GM21529 (cell line): ENCODE measurements around the gene RTN1.
"Not testable (repeated sequence)": the region's sequence is repeated elsewhere in the genome, so short reads cannot be mapped to it uniquely, and the experiment has no call there.

Source experiments
- ATAC-seq: cut with Tn5 transposase; IDR thresholded peaks from one replicate; pipeline ENCODE4 v1.9.1; 2021; ENCODE audit not compliant: unreplicated experiment

Gene RTN1

DNA sequence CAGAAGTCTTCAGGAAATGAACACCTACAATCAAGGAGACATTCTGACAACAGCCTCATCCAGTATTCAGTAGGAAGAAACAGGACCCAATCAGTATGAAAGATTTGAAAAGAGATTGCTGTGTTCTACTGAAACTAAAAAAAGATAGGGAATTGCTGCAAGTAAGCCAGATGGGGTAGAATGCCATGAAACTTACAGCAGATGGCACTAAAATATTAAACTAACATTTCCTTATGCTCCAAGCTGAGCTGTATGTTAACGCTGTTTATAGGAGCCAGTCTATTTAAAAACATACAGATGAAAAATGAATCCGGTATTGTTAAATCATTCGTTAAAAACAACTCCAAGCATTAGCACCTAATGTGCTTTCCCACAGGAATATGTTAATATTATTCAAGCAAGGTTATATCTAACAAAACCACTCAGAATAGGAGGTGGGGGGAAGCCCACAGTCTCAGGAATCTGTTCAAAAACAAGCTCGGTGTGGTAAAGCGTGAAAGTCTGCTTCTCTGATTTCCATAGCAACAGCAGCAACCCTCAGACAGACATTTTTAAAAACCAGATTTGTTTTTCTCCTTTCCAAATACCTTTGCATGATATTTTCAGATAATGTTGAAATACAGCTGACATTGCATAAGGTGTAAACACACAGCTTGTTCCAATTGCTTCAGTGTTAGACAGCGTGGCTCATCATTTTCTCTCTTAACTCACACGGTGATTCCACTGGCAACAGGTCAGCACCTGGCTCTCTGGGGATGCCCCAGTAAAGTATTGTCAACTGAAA lies 162.6 kb downstream of the RTN1 start:
- no peak for ATAC-seq

DNA sequence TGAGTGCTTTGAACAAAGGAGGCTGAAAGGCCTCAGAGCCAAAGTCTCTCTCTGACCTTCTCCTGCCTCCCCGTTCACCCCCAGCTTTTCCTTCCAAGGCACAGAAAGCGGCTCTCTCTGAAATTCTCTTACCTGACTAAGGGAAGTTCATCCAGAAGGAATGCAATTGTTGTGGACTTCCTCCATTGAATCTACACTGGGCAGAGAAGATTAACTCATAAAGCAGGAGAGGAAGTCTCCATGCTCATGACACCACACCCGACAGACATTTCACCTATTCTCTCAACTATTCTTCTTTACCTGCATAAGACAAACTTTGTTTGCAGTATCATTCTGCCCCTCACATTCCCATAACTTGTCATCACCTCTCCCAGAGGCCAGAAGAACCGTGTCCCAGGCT lies 164.7 kb downstream of the RTN1 start:
- no peak for ATAC-seq

DNA sequence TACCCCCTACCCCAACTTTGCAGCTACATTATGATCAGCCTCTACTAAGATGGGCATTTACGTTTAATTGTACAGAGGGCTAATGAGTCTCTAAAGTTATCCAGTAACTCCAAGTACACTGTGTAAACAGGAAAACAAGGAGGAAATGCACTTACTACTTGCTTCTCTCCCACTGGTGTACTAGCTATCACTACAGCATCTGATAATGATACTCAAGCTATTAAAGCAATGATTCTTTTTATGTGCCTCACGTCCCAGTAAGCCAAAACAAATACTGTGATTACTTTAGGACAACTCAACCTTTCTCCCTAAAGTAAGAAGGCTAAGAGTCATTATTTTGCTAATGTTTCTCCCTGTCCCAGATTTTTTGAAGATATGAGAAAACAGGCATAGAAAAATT lies 165.3 kb downstream of the RTN1 start:
- no peak for ATAC-seq

DNA sequence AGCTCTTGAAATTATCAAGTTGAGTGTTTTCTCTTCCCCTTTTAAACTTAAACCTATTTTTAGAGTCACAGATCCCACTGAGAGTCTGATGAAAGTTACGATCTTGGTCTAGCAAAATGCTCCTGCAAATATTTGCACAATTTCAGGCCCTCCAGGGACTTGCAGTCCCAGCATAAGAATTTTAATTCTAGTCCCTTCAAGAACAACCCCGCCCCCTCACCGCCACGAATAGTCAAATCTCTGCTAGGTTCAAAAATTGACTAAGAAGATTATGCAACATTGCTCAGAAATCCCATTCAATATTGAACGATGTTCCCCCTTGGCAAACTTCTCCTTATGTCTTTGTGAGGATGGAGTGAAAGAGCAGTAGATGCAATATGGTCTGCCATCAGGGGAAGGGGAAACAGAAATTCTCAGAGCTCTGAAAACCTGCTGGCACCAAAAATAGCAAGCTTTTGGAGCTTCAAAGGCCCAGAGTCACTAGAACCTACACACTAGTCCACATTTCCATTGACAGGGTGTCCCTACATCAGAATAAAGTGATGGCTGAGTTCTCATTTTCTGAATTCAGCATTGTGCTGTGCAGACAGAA lies 166.4 kb downstream of the RTN1 start:
- no peak for ATAC-seq

DNA sequence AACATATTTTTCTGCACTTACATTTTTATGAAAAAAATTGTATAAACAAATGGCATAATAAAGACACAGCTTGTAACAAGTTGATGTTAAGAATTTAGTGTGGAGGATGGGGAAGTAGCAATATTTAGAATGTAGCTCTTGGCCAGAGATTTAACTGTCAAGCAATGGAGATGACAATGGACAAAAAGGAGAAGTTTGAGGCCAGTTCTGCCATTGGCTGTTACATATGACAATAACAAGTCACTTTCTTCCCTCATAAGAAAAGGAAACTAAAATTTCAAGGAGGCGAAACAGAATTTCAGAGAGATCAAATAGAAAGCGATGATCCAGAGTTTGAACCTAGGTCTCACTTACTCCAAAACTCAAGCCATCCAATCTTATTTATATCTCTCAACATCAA lies 171.1 kb downstream of the RTN1 start:
- ATAC-seq, result no peak

DNA sequence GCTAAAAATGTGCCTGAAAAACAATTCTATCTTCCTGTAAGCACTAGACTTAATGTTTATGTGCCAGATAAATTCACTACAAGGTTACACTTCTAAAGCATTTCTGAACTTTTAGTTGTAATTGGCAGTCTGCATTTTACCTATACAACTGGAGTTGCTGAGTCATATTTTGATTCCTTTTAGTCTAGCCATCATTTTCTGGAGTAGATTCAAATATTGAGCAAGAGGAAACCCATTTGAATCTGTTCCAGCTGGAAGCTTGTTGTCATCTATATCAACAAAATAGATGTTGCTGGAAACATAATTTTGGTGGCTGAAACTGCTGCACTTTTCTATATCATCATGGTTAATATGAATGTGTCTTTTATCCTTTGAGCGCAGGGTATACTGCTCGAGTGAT lies 171.8 kb downstream of the RTN1 start:
- ATAC-seq, result no peak

DNA sequence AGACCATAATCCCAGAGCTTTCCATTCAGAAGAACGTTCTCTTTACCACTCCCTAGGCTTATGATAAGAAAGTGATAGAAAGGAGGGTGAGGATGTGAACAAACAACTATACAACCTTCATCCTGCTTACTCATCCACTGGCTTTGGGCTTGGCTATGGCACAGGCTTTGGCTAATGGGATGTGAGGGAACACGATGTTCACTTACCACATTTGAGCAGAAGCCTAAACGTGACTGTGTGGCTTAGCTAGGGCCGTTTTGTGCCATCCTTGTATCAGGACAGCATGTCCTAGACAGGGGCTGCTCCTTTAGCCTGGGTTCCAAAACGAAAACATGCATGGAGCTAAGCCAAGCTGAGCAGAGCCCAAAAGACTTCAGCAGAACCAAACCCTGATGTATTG lies 175.4 kb downstream of the RTN1 start:
- ATAC-seq, result no peak

DNA sequence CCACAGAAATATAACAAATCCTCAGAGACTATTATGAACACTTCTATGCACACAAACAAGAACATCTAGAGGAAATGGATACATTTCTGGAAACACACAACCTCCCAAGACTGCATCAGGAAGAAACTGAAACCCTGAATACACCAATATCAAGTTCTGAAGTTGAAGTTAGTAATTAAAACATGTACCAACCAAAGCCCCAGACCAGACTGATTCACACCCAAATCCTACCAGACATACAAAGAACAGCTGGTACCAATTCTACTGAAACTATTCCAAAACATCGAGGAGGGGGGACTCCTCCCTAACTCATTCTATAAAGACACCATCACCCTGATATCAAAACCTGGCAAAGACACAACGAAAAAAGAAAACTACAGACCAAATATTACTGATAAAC lies 179.3 kb downstream of the RTN1 start:
- ATAC-seq, result no peak

DNA sequence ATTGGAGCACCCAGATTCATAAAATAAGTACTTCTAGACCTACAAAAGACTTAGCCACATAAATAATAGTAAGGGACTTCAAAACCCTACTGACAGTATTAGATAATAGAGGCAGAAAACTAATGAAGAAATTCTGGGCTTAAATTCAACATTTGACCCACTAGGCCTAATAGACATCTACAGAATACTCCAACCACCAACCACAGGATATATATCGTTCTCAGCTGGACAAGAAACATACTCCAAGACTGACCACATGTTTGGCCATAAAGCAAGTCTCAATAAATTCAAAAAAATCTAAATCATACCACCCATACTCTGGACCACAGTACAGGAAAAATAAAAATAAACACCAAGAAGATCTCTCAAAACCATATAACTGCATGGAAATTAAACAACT lies 180.2 kb downstream of the RTN1 start:
- ATAC-seq, result no peak

DNA sequence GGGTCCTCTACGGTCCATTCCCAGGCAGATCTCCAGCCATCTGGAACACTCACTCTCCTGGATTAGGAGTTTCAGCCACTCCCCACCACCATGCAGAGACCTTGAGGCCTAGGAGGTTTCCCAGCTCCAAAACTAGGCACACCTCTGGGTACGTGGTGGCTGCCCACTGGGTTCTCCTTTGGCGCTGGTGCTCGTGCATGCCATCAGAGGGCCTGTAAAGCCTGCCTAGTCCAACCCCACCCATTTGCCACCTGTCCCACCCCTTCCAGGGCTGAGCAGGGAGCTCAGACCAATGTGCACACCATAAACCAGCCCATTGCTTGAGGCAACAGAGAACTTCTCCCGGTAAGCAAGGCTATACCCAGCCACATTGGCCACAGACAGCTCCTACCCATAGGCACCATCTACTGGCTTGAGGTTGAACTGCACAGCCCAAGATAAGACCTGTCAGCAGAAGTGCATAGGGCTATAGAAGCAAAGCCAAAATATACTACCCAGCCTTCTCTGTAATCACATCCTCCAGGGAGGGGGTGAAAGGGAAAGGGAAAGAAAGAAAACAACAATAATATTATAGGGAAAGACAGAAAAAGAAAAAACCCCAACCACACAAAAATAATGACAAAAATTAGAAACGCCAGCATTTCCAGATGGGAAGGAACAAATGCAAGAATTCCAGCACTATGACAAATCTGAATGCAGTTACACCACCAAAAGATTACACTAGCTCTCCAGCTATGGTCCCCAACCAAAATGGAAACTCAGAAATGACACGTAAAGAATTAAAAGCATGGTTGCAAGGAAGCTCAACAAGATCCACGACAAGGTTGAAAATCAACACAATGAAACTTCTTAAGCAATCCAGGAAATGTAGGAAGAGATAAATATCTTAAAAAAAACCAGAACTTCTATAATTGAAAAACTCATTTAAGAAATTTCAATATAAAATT lies 182.1 kb downstream of the RTN1 start:
- peak; percentile 99 for ATAC-seq

DNA sequence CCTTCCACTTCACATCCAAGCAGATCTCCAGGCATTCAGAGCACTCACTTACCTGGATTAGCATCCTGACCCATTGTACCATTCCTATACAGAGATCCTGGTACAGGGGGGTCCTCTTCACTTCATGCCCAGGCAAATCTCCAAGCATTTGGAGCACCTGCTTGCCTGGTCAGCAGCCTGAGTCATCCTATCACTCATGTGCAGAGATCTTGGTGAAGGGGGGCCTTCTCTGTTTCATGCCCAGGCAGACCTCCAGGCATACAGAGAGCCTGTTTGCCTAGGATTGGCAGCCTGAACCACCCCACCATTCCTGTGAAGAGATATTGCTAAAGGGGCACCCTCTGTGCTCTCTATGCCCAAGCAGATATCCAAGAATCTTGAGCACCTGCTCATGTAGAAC lies 182.9 kb downstream of the RTN1 start:
- ATAC-seq, result no peak

DNA sequence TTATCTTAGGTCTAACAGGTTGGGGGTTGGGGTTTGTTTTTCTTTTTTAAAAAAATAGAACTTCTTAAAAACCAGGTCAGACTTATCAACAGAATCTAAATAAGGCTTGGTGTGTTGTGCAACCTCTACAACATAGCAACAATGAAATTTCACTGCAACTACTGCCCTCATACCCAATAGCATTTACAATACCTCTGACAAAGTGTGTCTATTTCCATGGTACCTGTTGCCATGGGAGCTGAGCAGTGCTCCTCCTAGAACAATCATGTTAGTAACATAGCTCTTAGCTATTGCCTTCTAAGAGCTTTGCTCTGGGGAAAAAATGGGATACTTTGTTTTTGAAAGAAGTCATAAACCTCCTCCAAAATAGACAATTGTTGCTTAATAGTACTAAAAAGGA lies 190.7 kb downstream of the RTN1 start:
- ATAC-seq, result no peak

DNA sequence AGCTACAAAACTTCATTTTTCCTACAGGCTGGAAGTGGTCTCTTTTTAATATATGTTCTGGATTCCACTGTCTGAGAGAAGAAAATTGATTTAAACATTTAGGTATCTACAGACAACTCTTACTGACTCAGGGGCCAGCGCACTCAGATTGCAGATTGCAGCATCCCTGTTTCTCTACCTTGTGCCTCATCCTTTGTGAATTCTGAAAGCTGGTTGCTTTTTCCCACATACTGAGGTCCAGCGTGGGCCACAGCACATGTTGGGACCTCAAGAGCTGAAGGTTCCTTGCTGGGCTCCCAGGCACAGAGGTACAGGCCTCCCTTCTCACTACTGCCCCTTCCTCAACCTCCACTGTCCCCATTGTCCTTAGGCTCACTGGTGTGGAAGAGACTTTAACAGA lies 192.2 kb downstream of the RTN1 start:
- no peak for ATAC-seq

DNA sequence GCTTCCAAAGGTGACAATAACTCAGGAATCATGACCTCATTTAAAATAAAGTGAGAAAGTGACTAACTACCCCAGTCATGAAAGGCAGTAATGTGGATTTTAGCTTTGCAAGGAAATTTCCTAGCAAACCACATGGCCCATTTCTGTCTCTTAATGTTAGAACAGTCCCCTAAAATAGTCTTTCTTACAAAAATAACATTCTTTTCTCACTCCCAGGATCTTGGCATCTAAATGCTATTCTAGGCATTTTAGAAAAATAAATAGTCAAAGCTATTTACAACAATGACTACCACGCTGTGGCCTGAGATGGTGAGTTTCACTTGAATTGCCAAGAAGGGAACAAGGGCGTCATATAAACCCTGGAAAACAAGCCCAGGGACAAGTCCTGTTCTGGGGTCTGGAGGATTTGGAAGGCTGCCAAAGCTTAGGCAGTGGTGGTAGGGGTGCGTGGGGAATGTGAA lies 192.8 kb downstream of the RTN1 start:
- ATAC-seq, result no peak

DNA sequence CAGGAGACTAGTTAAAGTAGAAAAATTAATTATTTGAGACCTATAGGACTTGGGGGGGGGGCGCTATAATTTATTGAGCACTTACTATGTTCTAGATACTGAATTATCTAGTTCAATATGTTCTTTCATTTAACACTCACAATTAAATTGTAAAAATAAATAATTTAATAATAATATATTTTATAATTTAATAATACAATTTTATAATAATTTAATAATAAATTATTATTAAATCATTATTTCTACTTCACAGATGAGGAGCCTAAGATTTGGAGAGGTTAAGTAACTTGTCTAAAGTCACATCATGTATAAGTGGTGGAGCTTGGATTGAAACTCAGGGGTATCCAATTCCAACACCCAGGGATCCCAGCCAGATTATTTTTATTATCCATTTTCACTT lies 195.2 kb downstream of the RTN1 start:
- ATAC-seq, result no peak

DNA sequence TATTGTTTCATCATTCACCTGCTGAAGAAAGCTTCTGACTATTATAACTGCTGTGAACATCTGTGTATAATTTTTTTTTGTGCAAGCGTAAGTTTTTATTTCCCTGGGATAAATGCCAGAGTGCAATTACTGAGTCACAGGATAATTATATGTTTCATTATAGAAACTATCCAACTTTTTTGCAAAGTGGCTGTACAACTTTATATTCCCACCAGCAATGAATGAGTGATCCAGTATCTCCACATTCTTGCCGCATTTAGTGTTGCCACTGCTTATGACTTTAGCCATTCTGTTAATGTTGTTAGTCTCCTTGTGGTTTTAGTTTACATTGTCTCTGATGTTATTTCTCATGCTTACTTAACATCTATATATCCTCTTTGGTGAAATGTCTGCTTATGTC lies 205.8 kb downstream of the RTN1 start:
- ATAC-seq, result no peak

DNA sequence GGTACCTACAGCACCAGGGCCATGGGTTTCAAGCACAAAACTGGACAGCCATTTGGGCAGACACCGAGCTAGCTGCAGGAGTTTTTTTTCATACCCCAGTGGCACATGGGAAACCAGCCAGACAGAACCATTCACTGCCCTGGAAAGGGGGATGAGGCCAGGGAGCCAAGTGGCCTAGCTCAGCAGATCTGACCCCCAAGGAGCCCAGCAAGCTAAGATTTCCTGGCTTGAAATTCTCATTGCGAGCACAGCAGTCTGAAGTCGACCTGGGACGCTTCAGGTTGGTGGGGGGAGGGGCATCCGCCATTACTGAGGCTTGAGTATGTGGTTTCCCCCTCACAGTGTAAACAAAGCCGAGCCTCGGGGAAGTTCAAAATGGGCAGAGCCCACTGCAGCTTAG lies 212.8 kb downstream of the RTN1 start:
- ATAC-seq, result no peak

DNA sequence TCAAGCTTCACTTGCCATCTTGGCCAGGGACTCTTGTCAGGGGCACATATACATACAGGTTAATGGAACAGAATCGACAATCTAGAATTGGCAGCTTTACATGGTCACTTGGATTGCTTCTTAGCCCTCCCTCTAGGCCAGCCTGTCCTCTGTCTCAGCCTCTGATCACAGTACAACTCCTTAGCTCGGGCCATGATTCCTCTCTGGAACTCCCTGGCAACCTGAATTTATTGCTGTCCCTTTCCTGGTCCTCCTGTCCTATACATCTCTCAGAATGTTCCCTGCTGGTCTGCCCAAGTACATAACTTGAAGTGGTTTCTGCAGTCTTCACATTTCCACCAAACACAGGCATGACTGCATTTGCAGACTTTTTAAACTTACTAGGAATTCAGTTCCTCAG lies 214.1 kb downstream of the RTN1 start:
- no peak for ATAC-seq

DNA sequence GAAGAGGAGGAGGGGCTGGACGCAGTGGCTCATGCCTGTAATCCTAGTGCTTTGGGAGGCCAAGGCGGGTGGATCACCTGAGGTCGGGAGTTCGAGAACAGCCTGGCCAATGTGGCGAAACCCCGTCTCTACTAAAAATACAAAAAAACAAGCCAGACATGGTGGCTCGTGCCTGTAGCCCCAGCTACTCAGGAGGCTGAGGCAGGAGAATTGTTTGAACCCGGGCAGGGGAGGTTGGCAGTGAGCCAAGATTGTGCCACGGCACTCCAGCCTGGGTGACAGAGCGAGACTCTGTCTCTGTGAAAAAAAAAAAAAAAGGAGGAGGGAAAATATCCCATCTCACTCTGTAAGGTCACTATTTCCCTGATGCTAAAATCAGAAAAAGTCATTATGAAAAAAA lies 216.4 kb downstream of the RTN1 start:
- ATAC-seq, result not testable (repeated sequence)

DNA sequence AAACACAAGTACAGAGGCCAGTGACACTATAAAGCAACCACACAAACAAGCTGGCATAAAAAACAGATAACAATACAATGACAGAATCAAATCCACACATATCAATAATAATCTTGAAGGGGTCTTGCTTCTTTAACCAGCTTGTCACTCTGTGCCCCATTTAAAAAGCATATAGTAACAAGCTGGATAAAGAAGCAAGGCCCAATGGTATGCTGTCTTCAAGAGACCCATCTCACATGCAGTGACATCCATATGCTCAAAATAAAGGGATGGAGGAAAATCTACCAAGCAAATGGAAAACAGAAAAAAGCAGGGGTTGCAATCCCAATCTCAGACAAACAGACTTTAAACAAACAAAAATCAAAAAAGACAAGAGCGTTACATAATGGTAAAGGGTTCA lies 223.7 kb downstream of the RTN1 start:
- ATAC-seq, result not testable (repeated sequence)

DNA sequence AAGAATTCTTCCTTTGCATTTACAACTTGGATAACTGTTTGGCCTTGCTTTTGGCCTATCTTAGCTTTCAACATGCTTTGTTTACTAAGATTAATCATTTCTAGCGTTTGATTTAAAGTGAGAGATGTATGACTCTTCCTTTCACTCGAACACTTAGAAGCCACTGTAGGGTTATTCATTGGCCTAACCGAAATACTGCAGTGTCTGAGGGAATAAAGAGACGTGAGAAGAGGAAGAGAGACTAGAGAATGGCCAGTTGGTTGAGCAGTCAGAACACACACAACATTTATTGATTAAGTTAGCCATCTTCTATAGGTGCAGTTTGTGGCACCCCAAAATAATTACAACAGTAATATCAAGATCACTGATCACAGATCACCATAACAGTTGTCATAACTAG lies 231.7 kb downstream of the RTN1 start:
- ATAC-seq, result peak; percentile 63

DNA sequence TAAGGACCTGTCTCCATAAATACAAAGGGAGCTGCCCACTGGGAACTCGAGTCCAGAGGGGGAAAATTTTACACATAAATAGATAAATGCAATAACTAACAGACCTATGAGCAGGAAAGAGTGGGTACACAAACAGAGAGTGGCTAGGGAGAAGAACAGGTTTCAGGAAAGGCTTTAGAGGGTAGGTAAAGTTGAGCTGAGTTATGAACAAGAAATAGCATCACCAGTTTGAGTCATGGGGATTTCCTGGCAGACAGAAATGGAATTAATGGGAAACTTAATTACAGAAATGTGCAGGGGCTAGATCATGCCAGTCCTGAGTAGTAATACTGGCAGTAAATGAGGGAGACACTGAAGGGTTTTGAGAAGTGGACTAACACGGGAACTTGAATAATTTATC lies 236.0 kb downstream of the RTN1 start:
- ATAC-seq, result no peak
